Measurements from ENCODE around the gene VAV3.
"Not testable (repeated sequence)": the region's sequence is repeated elsewhere in the genome, so short reads cannot be mapped to it uniquely, and the experiment has no call there.

Gene VAV3

DNA sequence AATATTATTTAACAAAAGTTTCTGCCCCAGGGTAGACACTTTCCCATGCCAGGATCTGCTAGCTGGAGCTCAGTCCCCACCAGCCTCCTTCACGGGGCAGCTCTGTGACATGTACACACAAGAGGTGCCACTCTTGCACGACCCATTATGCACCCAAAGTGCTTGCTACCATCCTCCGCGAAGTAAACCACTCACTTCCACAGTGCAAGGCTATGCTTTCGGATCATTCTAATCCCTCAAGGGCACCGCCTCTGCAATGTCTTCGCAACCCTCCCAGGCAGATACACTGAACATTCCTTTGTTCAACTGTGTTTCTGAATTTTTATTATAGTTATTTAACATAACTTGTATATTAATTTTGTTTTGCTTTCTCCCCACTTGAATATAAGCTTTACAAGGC is 303.8 kb downstream of the VAV3 start:
- FAIRE-seq (no peak), DNase-seq (ENCODE audit: low spot score) (no peak)

DNA sequence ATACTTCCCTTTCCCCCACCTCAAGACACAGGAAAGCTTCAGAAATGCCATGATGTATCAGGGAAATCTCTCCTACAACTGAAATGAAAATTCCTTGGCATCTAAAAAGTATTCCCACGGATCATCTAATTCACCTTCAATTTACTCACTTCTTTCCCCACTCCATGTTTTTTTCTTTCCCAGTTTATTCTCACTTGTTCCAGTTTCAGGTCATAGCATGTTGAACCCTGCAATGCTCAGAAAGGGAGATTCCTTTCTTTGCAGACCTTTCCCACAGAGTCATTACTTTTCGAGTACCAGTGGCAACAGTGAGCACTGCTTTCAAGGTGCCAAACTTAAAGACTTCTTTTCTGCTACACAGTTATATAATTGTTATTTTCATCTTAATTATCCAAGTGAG is 305.0 kb downstream of the VAV3 start:
- FAIRE-seq (no peak), DNase-seq (ENCODE audit: low spot score) (no peak)

- DNase-seq (ENCODE audit: low spot score) = no peak
- no peak for FAIRE-seq
These were observed 307.6 kb downstream of the VAV3 start for GRCh38 chr1:107657356-107657755.

DNA sequence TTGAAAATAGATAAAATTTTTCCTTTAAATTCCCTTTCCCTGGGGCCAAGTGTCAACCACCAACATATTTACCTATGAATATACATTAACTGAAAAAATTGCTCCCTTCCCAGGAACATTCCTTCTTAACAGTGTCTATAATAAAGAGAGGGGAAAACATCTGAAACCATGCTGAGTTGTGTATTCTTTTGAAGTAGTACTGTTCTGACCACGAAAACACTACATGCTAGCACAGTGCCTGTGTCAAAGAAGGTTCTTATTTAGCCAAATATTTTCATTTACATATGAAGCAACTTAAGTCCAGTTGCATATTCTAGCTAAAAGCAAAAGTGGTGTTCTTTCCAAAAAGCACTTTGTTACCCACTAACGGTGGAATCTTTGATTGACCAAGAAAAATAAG is 311.2 kb downstream of the VAV3 start:
- DNase-seq (ENCODE audit: low spot score) (no peak), FAIRE-seq (no peak)

- no peak for FAIRE-seq
- DNase-seq (ENCODE audit: low spot score) = no peak
These were observed 312.0 kb downstream of the VAV3 start for GRCh38 chr1:107653005-107653404.

- DNase-seq (ENCODE audit: low spot score); FAIRE-seq: not testable (repeated sequence)
These were observed 314.2 kb downstream of the VAV3 start for GRCh38 chr1:107650825-107651224.

- DNase-seq (ENCODE audit: low spot score) (peak; percentile 68), FAIRE-seq (no peak)
These were observed 316.0 kb downstream of the VAV3 start for GRCh38 chr1:107649023-107649422.

- FAIRE-seq (peak; percentile 99), DNase-seq (ENCODE audit: low spot score) (peak; percentile 82)
These were observed 316.9 kb downstream of the VAV3 start for GRCh38 chr1:107648071-107648470.

- FAIRE-seq (no peak), DNase-seq (ENCODE audit: low spot score) (no peak)
These were observed 318.0 kb downstream of the VAV3 start for GRCh38 chr1:107647012-107647411.

GRCh38 chr1:107643766-107644165 is 321.2 kb downstream of the VAV3 start:
- DNase-seq (ENCODE audit: low spot score) = no peak
- no peak for FAIRE-seq

GRCh38 chr1:107640207-107640606 is 324.8 kb downstream of the VAV3 start:
- DNase-seq (ENCODE audit: low spot score) = no peak
- no peak for FAIRE-seq

DNA sequence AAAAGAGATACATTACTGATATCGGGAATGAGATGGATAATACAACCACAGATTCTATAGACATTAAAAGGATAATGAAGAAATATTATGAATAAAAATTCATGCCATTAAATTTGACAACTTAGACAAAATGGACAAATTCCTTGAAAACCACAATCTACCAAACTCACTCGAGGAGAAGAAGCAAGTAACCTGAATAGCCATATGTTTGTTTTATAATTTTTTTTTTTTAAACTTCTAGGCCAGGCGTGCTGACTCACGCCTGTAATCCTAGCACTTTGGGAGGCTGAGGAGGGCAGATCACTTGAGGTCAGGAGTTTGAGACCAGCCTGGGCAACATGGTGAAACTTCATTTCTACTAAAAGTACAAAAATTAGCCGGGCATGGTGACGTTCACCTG is 327.9 kb downstream of the VAV3 start:
- no peak for DNase-seq (ENCODE audit: low spot score)
- FAIRE-seq = peak; percentile 61

GRCh38 chr1:107633596-107633995 is 331.4 kb downstream of the VAV3 start:
- FAIRE-seq (no peak), DNase-seq (ENCODE audit: low spot score) (no peak)

DNA sequence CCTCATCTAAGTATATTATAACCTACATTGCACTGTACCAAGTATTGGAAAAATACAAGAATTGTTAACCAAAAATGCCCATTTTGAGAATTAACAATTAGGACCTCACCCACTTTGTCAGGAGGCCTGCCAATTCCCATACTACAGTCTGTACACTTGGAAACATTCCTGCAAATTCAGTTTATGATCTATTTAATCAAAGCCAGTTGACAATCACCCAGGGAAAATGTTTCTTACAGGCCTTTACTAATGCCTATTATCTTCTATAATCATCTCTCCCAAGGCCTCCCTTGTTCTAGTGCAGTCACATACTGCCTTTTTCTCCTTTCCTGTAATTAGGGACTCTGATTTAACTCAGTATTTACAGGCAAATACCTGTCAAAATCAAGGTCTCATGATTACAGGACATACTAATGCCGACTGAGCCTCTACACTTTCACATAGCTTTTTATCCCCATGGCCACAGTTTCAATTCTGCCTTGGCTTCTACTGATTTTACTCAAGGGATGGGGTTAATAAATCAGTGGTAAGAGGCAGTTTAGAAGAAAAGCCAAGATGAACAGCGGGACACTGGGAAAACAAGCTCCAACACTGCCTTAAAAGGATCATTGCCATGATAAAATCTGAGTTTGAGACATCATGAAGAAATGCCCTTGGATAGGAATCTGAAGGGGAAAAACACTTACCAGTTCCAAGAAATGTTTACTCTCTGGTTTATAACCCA is 338.7 kb downstream of the VAV3 start:
- FAIRE-seq = no peak

DNA sequence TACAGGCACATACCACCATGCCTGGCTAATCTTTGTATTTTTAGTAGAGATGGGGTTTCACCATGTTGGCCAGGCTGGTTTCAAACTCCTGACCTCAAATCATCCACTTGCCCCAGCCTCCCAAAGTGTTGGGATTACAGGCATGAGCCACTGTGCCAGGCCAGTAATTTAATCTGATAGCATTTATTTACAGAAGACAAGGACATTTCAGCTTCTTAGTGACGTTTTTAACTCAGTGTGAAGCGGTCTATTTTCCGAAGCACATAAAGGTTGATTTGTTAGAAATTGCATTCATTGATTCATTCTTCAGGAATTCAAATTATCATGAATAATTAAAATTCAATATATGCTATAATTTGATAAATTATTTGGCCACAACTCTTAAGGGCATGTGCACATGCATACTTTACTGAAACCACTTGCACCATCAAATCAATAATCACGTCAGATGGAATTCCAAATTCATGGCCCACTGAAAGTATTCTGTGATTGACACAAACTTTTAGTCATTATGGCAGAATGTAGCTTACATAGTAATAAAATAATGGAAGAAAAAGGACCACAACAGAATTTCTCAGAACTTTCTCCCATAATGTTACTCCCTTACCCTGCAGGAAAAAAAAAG is 339.5 kb downstream of the VAV3 start:
- no peak for DNase-seq (ENCODE audit: low spot score)
- FAIRE-seq = no peak

More for the DNA sequence above, 338.7 kb downstream of the VAV3 start:
- no peak for DNase-seq (ENCODE audit: low spot score)

DNA sequence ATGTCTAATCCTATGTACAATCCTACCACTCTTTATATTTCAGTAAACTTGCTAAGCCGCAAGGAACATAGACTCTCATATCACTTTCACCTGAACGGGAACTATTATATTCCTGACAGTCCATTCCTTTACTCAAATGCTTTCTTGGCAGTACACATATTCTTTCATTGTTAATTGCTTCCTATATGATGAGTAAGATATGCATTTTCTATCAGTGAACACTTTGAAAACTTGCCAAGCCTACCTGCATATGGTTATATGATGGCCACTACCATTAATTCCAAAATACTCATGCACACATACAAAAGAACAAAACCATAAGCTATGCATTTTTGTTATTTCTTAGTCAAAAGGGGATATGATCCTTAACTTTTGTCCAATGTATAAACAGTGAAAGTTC is 341.5 kb downstream of the VAV3 start:
- DNase-seq (ENCODE audit: low spot score) = no peak
- no peak for FAIRE-seq

DNA sequence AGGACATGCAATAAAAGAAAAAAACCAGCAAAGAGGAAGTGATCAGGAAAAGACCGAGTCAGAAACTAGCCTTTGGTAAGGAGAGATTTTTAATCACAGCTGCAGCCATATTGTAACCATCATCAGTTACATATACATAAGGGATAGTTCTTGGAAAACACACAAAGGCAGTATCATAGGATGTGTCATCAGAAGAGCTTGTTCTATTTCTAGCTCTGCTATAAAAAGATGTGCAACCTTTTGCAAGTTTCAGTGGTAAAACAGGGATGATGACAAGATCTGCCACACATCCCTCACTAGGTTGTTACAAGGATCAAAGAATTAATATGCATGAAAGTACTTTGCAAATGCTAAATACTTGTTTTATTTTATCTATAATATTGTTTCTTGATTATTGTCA is 342.0 kb downstream of the VAV3 start:
- no peak for DNase-seq (ENCODE audit: low spot score)
- FAIRE-seq = no peak

GRCh38 chr1:107622535-107622934 is 342.4 kb downstream of the VAV3 start:
- DNase-seq (ENCODE audit: low spot score) (no peak), FAIRE-seq (no peak)

- DNase-seq (ENCODE audit: low spot score) (no peak), FAIRE-seq (no peak)
These were observed 344.2 kb downstream of the VAV3 start for GRCh38 chr1:107620753-107621152.

DNA sequence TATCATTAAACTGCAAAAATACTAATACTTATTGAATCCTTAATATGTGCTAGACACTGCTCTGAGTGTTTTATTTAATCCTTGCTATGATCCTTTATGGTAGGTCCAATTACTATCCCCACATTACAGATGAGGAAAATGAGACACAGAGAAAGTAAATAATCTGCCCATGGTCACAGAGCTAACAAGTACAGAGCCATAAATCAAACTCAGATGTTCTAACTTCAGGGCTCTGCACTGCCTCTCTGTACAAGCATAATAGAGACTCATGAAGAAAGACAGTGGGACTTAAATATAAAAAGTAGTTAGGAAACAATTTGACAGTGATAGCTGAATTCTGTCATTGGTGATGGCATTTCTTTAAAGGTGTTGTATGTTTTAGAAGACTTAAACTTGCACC is 346.4 kb downstream of the VAV3 start:
- DNase-seq (ENCODE audit: low spot score) = no peak
- no peak for FAIRE-seq

- DNase-seq (ENCODE audit: low spot score) (no peak), FAIRE-seq (no peak)
These were observed 347.1 kb downstream of the VAV3 start for GRCh38 chr1:107617921-107618320.

DNA sequence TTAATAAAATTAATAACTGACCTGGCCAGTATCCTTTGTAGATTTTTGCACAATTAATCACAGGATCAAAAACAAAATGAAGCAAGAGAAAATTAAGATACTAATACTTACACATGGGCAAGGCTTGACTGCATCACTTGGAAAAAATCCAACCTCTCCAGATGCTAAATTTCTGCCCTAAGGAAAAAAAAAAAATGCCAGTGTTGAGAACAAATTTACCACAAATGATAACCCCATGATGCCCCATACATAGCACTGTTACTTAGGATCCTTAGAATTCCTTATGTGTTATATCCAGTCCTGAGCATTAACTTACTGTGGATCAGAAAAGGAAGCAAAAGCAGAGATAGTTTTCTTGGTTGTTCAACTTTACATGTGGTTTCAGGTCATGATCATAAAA is 347.5 kb downstream of the VAV3 start:
- DNase-seq (ENCODE audit: low spot score) = no peak

DNA sequence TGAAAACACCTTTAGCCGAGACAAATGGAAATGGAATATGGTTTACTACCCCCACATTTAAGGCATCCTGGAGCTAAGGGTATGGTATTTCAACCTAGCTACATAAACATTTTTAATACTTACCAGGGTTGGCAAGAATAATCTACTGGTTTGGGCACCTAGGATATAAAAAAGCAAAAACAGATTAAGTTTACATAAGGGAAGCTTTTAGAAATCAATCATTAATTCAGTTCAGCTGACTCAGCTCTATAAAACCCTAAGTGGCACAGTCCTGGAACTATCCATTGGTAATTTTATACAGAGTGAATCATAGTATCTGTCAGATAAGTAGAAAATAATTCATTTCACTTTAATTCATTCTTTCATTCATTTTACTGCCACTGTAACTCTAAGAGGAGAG is 355.2 kb downstream of the VAV3 start:
- FAIRE-seq (peak; percentile 98), DNase-seq (ENCODE audit: low spot score) (peak; percentile 75)

More for the DNA sequence above, 347.5 kb downstream of the VAV3 start:
- no peak for FAIRE-seq
